Measurements from ENCODE around the gene TMC3. TPM values are rescaled to one million over a fixed set of nuclear protein-coding genes. Genes with fewer than 3 reads are reported as not detected.

The TMC3 gene
- total RNA-seq, 1 experiment from 2014 or later: not detected

- Histone ChIP-seq H3K27me3 (ENCODE audit: insufficient read depth, low read depth) (0 out of 2 replicates have a peak, but pooled peaks cover 11% of the 10 kb centered on the region), H3F3A (ENCODE audit: insufficient read depth, low read depth) (no peaks in the 10 kb centered on the region), H3K27ac (no peak overlapping the region), H4K20me1 (ENCODE audit: insufficient read depth) (no peaks in the 10 kb centered on the region), H2AFZ (no peak overlapping the region), H3K4me3 (no peak overlapping the region), H3K4me1 (replicated peaks; ENCODE audit: insufficient read depth) (no peaks in the 10 kb centered on the region), H3K79me2 (ENCODE audit: low read depth) (no peaks in the 10 kb centered on the region), H3K9me2 (ENCODE audit: insufficient read depth) (no peaks in the 10 kb centered on the region), H3K9me3 (ENCODE audit: insufficient read depth, low read depth) (no peaks in the 10 kb centered on the region), H3K36me3 (ENCODE audit: low read depth) (no peaks in the 10 kb centered on the region), H3K4me2 (no peak overlapping the region)
- TF ChIP-seq EZH2 (IDR thresholded peaks at IDR 0.05; ENCODE audit: low read depth) (no peak), CTCF (conservative IDR thresholded peaks at IDR 0.05) (no peak)
- CTCF ChIA-PET: no interaction called here
- no TSS peak for BruUV-seq (replicated peaks)
- DNase-seq: no peak
- POLR2A ChIA-PET (ENCODE audit: unreplicated experiment): interaction anchor here (0.7 kb wide), 1 partner anchor 11 kb away, joined by 3 read pairs; no protein-coding TSS in a partner anchor
- intact Hi-C loops (cut with micrococcal nuclease; ENCODE audit: unreplicated experiment): no loop called here
Observed at GRCh38 chr15:81301815-81302399, 72.1 kb downstream of the TMC3 start.

- H3F3A ChIP-seq (ENCODE audit: insufficient read depth, low read depth): no peaks in the 10 kb centered on the region
- H3K9me3 ChIP-seq (ENCODE audit: insufficient read depth, low read depth): no peaks in the 10 kb centered on the region
- no peaks in the 10 kb centered on the region for H3K79me2 ChIP-seq (ENCODE audit: low read depth)
- TF ChIP-seq EZH2 (IDR thresholded peaks at IDR 0.05; ENCODE audit: low read depth) (no peak), CTCF (conservative IDR thresholded peaks at IDR 0.05) (no peak)
- H3K4me2 ChIP-seq: no peak overlapping the region
- no TSS peak for BruUV-seq (replicated peaks)
- ChIA-PET POLR2A (ENCODE audit: unreplicated experiment) (no interaction called here), CTCF (no interaction called here)
- no peaks in the 10 kb centered on the region for H3K4me1 ChIP-seq (replicated peaks; ENCODE audit: insufficient read depth)
- H3K36me3 ChIP-seq (ENCODE audit: low read depth): no peaks in the 10 kb centered on the region
- intact Hi-C loops (cut with micrococcal nuclease; ENCODE audit: unreplicated experiment): no loop called here
- no peak overlapping the region for H3K4me3 ChIP-seq
- H4K20me1 ChIP-seq (ENCODE audit: insufficient read depth): no peaks in the 10 kb centered on the region
- no peak for DNase-seq
- H2AFZ ChIP-seq: no peak overlapping the region
- H3K27ac ChIP-seq: no peak overlapping the region
- H3K27me3 ChIP-seq (ENCODE audit: insufficient read depth, low read depth): 0 out of 2 replicates have a peak, but pooled peaks cover 11% of the 10 kb centered on the region
- no peaks in the 10 kb centered on the region for H3K9me2 ChIP-seq (ENCODE audit: insufficient read depth)
Observed at GRCh38 chr15:81301385-81301784, 72.6 kb downstream of the TMC3 start.

- H3K79me2 ChIP-seq (ENCODE audit: low read depth): no peaks in the 10 kb centered on the region
- no peak overlapping the region for H2AFZ ChIP-seq
- DNase-seq: no peak
- no peaks in the 10 kb centered on the region for H4K20me1 ChIP-seq (ENCODE audit: insufficient read depth)
- H3K4me3 ChIP-seq: no peak overlapping the region
- H3K9me2 ChIP-seq (ENCODE audit: insufficient read depth): no peaks in the 10 kb centered on the region
- no peaks in the 10 kb centered on the region for H3K4me1 ChIP-seq (replicated peaks; ENCODE audit: insufficient read depth)
- CTCF ChIA-PET: no interaction called here
- TF ChIP-seq EZH2 (IDR thresholded peaks at IDR 0.05; ENCODE audit: low read depth): no peak
- H3K4me2 ChIP-seq: no peak overlapping the region
- POLR2A ChIA-PET (ENCODE audit: unreplicated experiment): no interaction called here
- H3F3A ChIP-seq (ENCODE audit: insufficient read depth, low read depth): no peaks in the 10 kb centered on the region
- no TSS peak for BruUV-seq (replicated peaks)
- no peaks in the 10 kb centered on the region for H3K36me3 ChIP-seq (ENCODE audit: low read depth)
- no peaks in the 10 kb centered on the region for H3K9me3 ChIP-seq (ENCODE audit: insufficient read depth, low read depth)
- no peak overlapping the region for H3K27ac ChIP-seq
- intact Hi-C loops (cut with micrococcal nuclease; ENCODE audit: unreplicated experiment): no loop called here
- H3K27me3 ChIP-seq (ENCODE audit: insufficient read depth, low read depth): peaks cover 12% of the 10 kb centered on the region; the same call in 1 of the 2 replicates
Observed at GRCh38 chr15:81299630-81300273, 74.3 kb downstream of the TMC3 start.
